H9 (cell line): ENCODE data around the gene DIP2C. TPM values are rescaled to one million over a fixed set of nuclear protein-coding genes. Genes with fewer than 3 reads are reported as not detected.

ENCODE experiments used
- DNase-seq: peaks from one replicate; pipeline ENCODE4 v3.0.0-alpha.2; 2017
- H2AFZ ChIP-seq: one replicate; pipeline ENCODE4 v1.6.1; 2013; ENCODE audit warnings: mild to moderate bottlenecking, low read length, control low read depth, moderate library complexity
- H2AK5ac ChIP-seq: 2 replicates; pipeline ENCODE4 v1.6.1; 2013; ENCODE audit warnings: low read length, control low read depth, mixed read lengths; ENCODE audit not compliant: insufficient read length
- H2BK120ac ChIP-seq: one replicate; pipeline ENCODE4 v1.6.1; 2013; ENCODE audit warnings: low read depth, mild to moderate bottlenecking, low read length, control low read depth, inconsistent platforms; ENCODE audit not compliant: poor library complexity, severe bottlenecking
- H2BK12ac ChIP-seq: 2 replicates; pipeline ENCODE4 v1.6.1; 2013; ENCODE audit warnings: low read length, control low read depth, mixed read lengths, low read depth; ENCODE audit not compliant: insufficient read length
- H2BK15ac ChIP-seq: 2 replicates; pipeline ENCODE4 v1.6.1; 2013; ENCODE audit warnings: low read depth, low read length, control low read depth
- H2BK20ac ChIP-seq: one replicate; pipeline ENCODE4 v1.6.1; 2013; ENCODE audit warnings: low read depth, mild to moderate bottlenecking, low read length, control low read depth, inconsistent platforms; ENCODE audit not compliant: poor library complexity, severe bottlenecking
- H2BK5ac ChIP-seq: 2 replicates; pipeline ENCODE4 v1.6.1; 2013; ENCODE audit warnings: low read length, control low read depth, mixed read lengths; ENCODE audit not compliant: insufficient read length
- H3K14ac ChIP-seq: 2 replicates; pipeline ENCODE4 v1.6.1; 2013; ENCODE audit warnings: low read length, control low read depth; ENCODE audit not compliant: insufficient read depth
- H3K18ac ChIP-seq: 2 replicates; pipeline ENCODE4 v1.6.1; 2013; ENCODE audit warnings: low read depth, mild to moderate bottlenecking, mixed read lengths, low read length, control low read depth; ENCODE audit not compliant: insufficient read length
- H3K23ac ChIP-seq: 2 replicates; pipeline ENCODE4 v1.6.1; 2013; ENCODE audit warnings: low read length, control low read depth, mixed read lengths, low read depth; ENCODE audit not compliant: insufficient read length
- H3K23me2 ChIP-seq: 2 replicates; pipeline ENCODE4 v1.6.1; 2013; ENCODE audit warnings: low read depth, mild to moderate bottlenecking, mixed read lengths, low read length, control low read depth; ENCODE audit not compliant: insufficient read length, poor library complexity, severe bottlenecking
- H3K27ac ChIP-seq: 2 replicates; pipeline ENCODE4 v1.5.1; 2013; ENCODE audit warnings: low read length, control low read depth, mixed read lengths, low read depth; ENCODE audit not compliant: insufficient read length
- H3K27me3 ChIP-seq: 2 replicates; pipeline ENCODE4 v1.6.1; 2013; ENCODE audit warnings: low read length, control low read depth, inconsistent platforms; ENCODE audit not compliant: insufficient read depth
- H3K4ac ChIP-seq: 2 replicates; pipeline ENCODE4 v1.6.1; 2013; ENCODE audit warnings: low read depth, mild to moderate bottlenecking, control low read depth, inconsistent platforms, low read length, moderate library complexity
- H3K4me1 ChIP-seq: 2 replicates; pipeline ENCODE4 v1.6.1; 2013; ENCODE audit warnings: low read length, control low read depth, inconsistent platforms; ENCODE audit not compliant: insufficient read depth
- H3K4me2 ChIP-seq: 2 replicates; pipeline ENCODE4 v1.6.1; 2013; ENCODE audit warnings: low read length, control low read depth, mixed read lengths; ENCODE audit not compliant: insufficient read length, insufficient read depth
- H3K56ac ChIP-seq: 2 replicates; pipeline ENCODE4 v1.6.1; 2013; ENCODE audit warnings: low read depth, mild to moderate bottlenecking, mixed read lengths, low read length, control low read depth; ENCODE audit not compliant: insufficient read length
- H3K79me1 ChIP-seq: 2 replicates; pipeline ENCODE4 v1.6.1; 2013; ENCODE audit warnings: low read depth, mild to moderate bottlenecking, moderate library complexity, low read length, control low read depth, inconsistent platforms; ENCODE audit not compliant: insufficient read depth, poor library complexity, severe bottlenecking
- H3K79me2 ChIP-seq: 2 replicates; pipeline ENCODE4 v1.6.1; 2013; ENCODE audit warnings: low read length, control low read depth, inconsistent platforms; ENCODE audit not compliant: insufficient read depth
- H3K9ac ChIP-seq: 2 replicates; pipeline ENCODE4 v1.6.1; 2013; ENCODE audit warnings: low read length, control low read depth, mixed read lengths; ENCODE audit not compliant: insufficient read length; ENCODE audit errors: extremely low read depth
- H3K9me3 ChIP-seq: one replicate; pipeline ENCODE4 v1.6.1; 2013; ENCODE audit warnings: low read depth, low read length, inconsistent platforms; ENCODE audit not compliant: control insufficient read depth
- H3T11ph ChIP-seq: one replicate; pipeline ENCODE4 v1.6.1; 2013; ENCODE audit warnings: mild to moderate bottlenecking, low read length, control low read depth, inconsistent platforms
- H4K20me1 ChIP-seq: one replicate; pipeline ENCODE4 v1.6.1; 2013; ENCODE audit not compliant: control insufficient read depth, insufficient read length, insufficient read depth
- H4K5ac ChIP-seq: 2 replicates; pipeline ENCODE4 v1.6.1; 2013; ENCODE audit warnings: low read depth, mild to moderate bottlenecking, mixed read lengths, low read length, control low read depth; ENCODE audit not compliant: insufficient read length
- H4K8ac ChIP-seq: replicated peaks from 2 replicates; pipeline ENCODE4 v1.6.1; 2013; ENCODE audit warnings: low read length, control low read depth, mixed read lengths, low read depth; ENCODE audit not compliant: insufficient read length
- H4K91ac ChIP-seq: 2 replicates; pipeline ENCODE4 v1.6.1; 2013; ENCODE audit warnings: low read depth, mild to moderate bottlenecking, moderate library complexity, mixed read lengths, low read length, control low read depth; ENCODE audit not compliant: insufficient read length
- H3K27ac Mint-ChIP-seq, 3 experiments: 2 replicates in 2 of 3; 3 replicates in 1 of 3; pipeline ENCODE4 v1.8.0; 2020 to 2021; ENCODE audit warnings: mixed read lengths in 3 of 3, mild to moderate bottlenecking in 1 of 3, moderate library complexity in 1 of 3
- H3K27me3 Mint-ChIP-seq: 2 replicates; pipeline ENCODE4 v1.8.0; 2021; ENCODE audit warnings: low read depth, mild to moderate bottlenecking, moderate library complexity, mixed read lengths
- H3K36me3 Mint-ChIP-seq, 3 experiments: 2 replicates in 2 of 3; 3 replicates in 1 of 3; pipeline ENCODE4 v1.8.0; 2020 to 2021; ENCODE audit warnings: low read depth in 3 of 3, mixed read lengths in 3 of 3; ENCODE audit not compliant: insufficient read depth in 1 of 3
- H3K4me1 Mint-ChIP-seq, 2 experiments: 2 replicates each; pipeline ENCODE4 v1.8.0; 2020; ENCODE audit warnings: mixed read lengths in 2 of 2
- H3K4me3 Mint-ChIP-seq, 2 experiments: 2 replicates in 1 of 2; 3 replicates in 1 of 2; pipeline ENCODE4 v1.8.0; 2020 to 2021; ENCODE audit warnings: mild to moderate bottlenecking in 2 of 2, mixed read lengths in 2 of 2, moderate library complexity in 1 of 2
- H3K9me3 Mint-ChIP-seq, 2 experiments: 2 replicates in 1 of 2; 3 replicates in 1 of 2; pipeline ENCODE4 v1.8.0; 2020; ENCODE audit warnings: mild to moderate bottlenecking in 2 of 2, mixed read lengths in 2 of 2, moderate library complexity in 1 of 2
- WGBS: extraction: QIAGEN DNeasy Blood & Tissue Kit; methylation state at CpG from one replicate; pipeline ENCODE4 v1.1.7; 2013; ENCODE audit warnings: missing lambda C conversion rate, low lambda C conversion rate, mixed read lengths; ENCODE audit not compliant: insufficient read length; ENCODE audit errors: extremely low coverage; 5-methylcytosine and 5-hydroxymethylcytosine counted together
- total RNA-seq: library from RNA; stranded (reverse); gene quantifications from 2 replicates; pipeline ENCODE4 v1.2.1, GENCODE V29; 2021
- TF ChIP-seq, protein P1 (sequence below): fragments of 200-600 bp; sonication (generic); conservative IDR thresholded peaks from 3 replicates; pipeline ENCODE4 v1.8.0; 2021; ENCODE audit warnings: antibody characterized with exemption, mild to moderate bottlenecking

The DIP2C gene
- total RNA-seq, 1 experiment from 2014 or later, result 7.9 TPM

DNA sequence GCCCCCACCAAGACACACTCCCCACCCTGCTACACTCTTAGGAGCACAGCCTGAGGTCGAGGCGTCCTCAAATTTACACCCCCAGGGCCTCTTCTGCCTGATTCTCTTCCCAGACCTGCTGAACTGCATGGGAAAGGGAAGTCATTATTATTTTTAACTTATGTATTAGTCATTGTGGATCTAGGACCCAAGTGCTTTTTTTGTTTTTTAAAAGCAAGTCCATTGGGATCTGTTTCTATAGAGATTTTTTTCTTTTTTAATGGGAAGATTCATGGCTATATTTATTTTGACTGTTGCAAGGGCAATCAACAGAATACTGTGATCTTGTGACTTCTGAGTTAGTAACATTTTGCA lies 350.5 kb downstream of the DIP2C start:
- Histone ChIP-seq H3K4ac (no peak overlapping the region), H4K20me1 (no peaks in the 10 kb centered on the region), H3K79me2 (no peaks in the 10 kb centered on the region), H2BK20ac (no peak overlapping the region), H3K23me2 (no peaks in the 10 kb centered on the region), H4K5ac (no peak overlapping the region), H3K9me3 (no peaks in the 10 kb centered on the region), H3K14ac (no peak overlapping the region), H3K23ac (no peak overlapping the region), H3K9ac (no peak overlapping the region), H3T11ph (no peak overlapping the region), H3K56ac (no peak overlapping the region), H4K8ac (no peak overlapping the region), H2BK15ac (no peak overlapping the region), H4K91ac (no peak overlapping the region), H3K18ac (no peak overlapping the region), H2AFZ (no peak overlapping the region), H3K27ac (no peak overlapping the region), H3K79me1 (no peaks in the 10 kb centered on the region), H3K27me3 (no peaks in the 10 kb centered on the region), H2BK120ac (no peak overlapping the region), H2AK5ac (no peak overlapping the region), H2BK5ac (no peak overlapping the region), H2BK12ac (no peak overlapping the region), H3K4me1 (no peaks in the 10 kb centered on the region), H3K4me2 (no peak overlapping the region)
- H3K27ac Mint-ChIP-seq, result peak overlapping the region in 1 of 3 experiments; percentile 57; a peak in 1 of 7 replicates
- H3K4me1 Mint-ChIP-seq, result no peaks in the 10 kb centered on the region
- H3K36me3 Mint-ChIP-seq, result peaks cover 15 to 20% (median 19%) of the 10 kb centered on the region in 3 experiments
- TF ChIP-seq, protein P1, sequence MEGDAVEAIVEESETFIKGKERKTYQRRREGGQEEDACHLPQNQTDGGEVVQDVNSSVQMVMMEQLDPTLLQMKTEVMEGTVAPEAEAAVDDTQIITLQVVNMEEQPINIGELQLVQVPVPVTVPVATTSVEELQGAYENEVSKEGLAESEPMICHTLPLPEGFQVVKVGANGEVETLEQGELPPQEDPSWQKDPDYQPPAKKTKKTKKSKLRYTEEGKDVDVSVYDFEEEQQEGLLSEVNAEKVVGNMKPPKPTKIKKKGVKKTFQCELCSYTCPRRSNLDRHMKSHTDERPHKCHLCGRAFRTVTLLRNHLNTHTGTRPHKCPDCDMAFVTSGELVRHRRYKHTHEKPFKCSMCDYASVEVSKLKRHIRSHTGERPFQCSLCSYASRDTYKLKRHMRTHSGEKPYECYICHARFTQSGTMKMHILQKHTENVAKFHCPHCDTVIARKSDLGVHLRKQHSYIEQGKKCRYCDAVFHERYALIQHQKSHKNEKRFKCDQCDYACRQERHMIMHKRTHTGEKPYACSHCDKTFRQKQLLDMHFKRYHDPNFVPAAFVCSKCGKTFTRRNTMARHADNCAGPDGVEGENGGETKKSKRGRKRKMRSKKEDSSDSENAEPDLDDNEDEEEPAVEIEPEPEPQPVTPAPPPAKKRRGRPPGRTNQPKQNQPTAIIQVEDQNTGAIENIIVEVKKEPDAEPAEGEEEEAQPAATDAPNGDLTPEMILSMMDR, result no peak
- H3K27me3 Mint-ChIP-seq, result no peaks in the 10 kb centered on the region
- H3K9me3 Mint-ChIP-seq, result peaks cover 0 to 2% of the 10 kb centered on the region in 2 experiments; a peak in 1 of 5 replicates
- WGBS, result no CpG with 5 or more reads among the region's 2 CpGs
- DNase-seq, result no peak
- H3K4me3 Mint-ChIP-seq, result no peak overlapping the region
